ENCODE data around the gene GNB1. TPM values are rescaled to one million over a fixed set of nuclear protein-coding genes. Genes with fewer than 3 reads are reported as not detected.
A peak's percentile ranks its signal among the peaks of the same experiment; 100 is the strongest.

Gene GNB1
- total and polyA plus RNA-seq, 2 experiments from 2014 or later = 134 to 175 TPM

GRCh38 chr1:1793481-1794244 lies 97.2 kb downstream of the GNB1 start:
- H3K4me3 ChIP-seq = no peak overlapping the region
- H3K27ac ChIP-seq = no peak overlapping the region
- no peaks in the 10 kb centered on the region for H3K27me3 ChIP-seq
- no peak overlapping the region for H3K4me2 ChIP-seq
- no peaks in the 10 kb centered on the region for H3K4me1 ChIP-seq (ENCODE audit: insufficient read depth)
- H3K36me3 ChIP-seq (replicated peaks; ENCODE audit: insufficient read depth, low read depth) = no peaks in the 10 kb centered on the region
- TF ChIP-seq CTCF (IDR thresholded peaks at IDR 0.05; ENCODE audit: poor library complexity) (no peak), EZH2phosphoT487 (IDR thresholded peaks at IDR 0.05; ENCODE audit: low read depth, severe bottlenecking, unreplicated experiment) (no peak), EZH2 (IDR thresholded peaks at IDR 0.05; ENCODE audit: borderline replicate concordance) (no peak)
- H2AFZ ChIP-seq = no peak overlapping the region
- no peaks in the 10 kb centered on the region for H3K9me2 ChIP-seq (replicated peaks; ENCODE audit: insufficient read depth)
- no peak for DNase-seq (ENCODE audit: low spot score)
- H4K20me1 ChIP-seq (ENCODE audit: insufficient read depth, poor library complexity, severe bottlenecking) = peaks cover 25% of the 10 kb centered on the region
- 96% methylated on average over 17 of the region's 17 CpGs for WGBS (ENCODE audit: low lambda C conversion rate, missing lambda C conversion rate)
- no peaks in the 10 kb centered on the region for H3K9me3 ChIP-seq (ENCODE audit: low read depth)
- peaks cover 35% of the 10 kb centered on the region for H3K79me2 ChIP-seq

GRCh38 chr1:1788646-1789431 lies 102.0 kb downstream of the GNB1 start:
- peaks cover 12% of the 10 kb centered on the region for H3K79me2 ChIP-seq
- no peaks in the 10 kb centered on the region for H3K9me3 ChIP-seq (ENCODE audit: low read depth)
- no peak overlapping the region for H3K4me3 ChIP-seq
- H3K27me3 ChIP-seq = no peaks in the 10 kb centered on the region
- DNase-seq (ENCODE audit: low spot score) = peak; percentile 32
- no peak overlapping the region for H2AFZ ChIP-seq
- H3K4me1 ChIP-seq (ENCODE audit: insufficient read depth) = no peaks in the 10 kb centered on the region
- H3K27ac ChIP-seq = no peak overlapping the region
- peaks cover 11% of the 10 kb centered on the region for H4K20me1 ChIP-seq (ENCODE audit: insufficient read depth, poor library complexity, severe bottlenecking)
- no peaks in the 10 kb centered on the region for H3K9me2 ChIP-seq (replicated peaks; ENCODE audit: insufficient read depth)
- no peaks in the 10 kb centered on the region for H3K36me3 ChIP-seq (replicated peaks; ENCODE audit: insufficient read depth, low read depth)
- TF ChIP-seq EZH2 (IDR thresholded peaks at IDR 0.05; ENCODE audit: borderline replicate concordance) = no peak
- peak; percentile 41 for TF ChIP-seq CTCF (IDR thresholded peaks at IDR 0.05; ENCODE audit: poor library complexity)
- WGBS (ENCODE audit: low lambda C conversion rate, missing lambda C conversion rate) = 91% methylated on average over 25 of the region's 25 CpGs
- H3K4me2 ChIP-seq = no peak overlapping the region

- H3K36me3 ChIP-seq (replicated peaks; ENCODE audit: insufficient read depth, low read depth) = no peaks in the 10 kb centered on the region
- no peak overlapping the region for H2AFZ ChIP-seq
- H3K27ac ChIP-seq = no peak overlapping the region
- H3K4me1 ChIP-seq (ENCODE audit: insufficient read depth) = peaks cover 5% of the 10 kb centered on the region
- no peak for TF ChIP-seq EZH2 (IDR thresholded peaks at IDR 0.05; ENCODE audit: borderline replicate concordance)
- TF ChIP-seq EZH2phosphoT487 (IDR thresholded peaks at IDR 0.05; ENCODE audit: low read depth, severe bottlenecking, unreplicated experiment) = no peak
- TF ChIP-seq CTCF (IDR thresholded peaks at IDR 0.05; ENCODE audit: poor library complexity) = no peak
- H3K9me2 ChIP-seq (replicated peaks; ENCODE audit: insufficient read depth) = no peaks in the 10 kb centered on the region
- 96% methylated on average over 7 of the region's 7 CpGs for WGBS (ENCODE audit: low lambda C conversion rate, missing lambda C conversion rate)
- no peaks in the 10 kb centered on the region for H3K9me3 ChIP-seq (ENCODE audit: low read depth)
- peaks cover 7% of the 10 kb centered on the region for H4K20me1 ChIP-seq (ENCODE audit: insufficient read depth, poor library complexity, severe bottlenecking)
- no peak overlapping the region for H3K4me3 ChIP-seq
- H3K79me2 ChIP-seq = peaks cover 12% of the 10 kb centered on the region
- no peak overlapping the region for H3K4me2 ChIP-seq
- H3K27me3 ChIP-seq = no peaks in the 10 kb centered on the region
- no peak for DNase-seq (ENCODE audit: low spot score)
Observed at GRCh38 chr1:1788136-1788535, 102.8 kb downstream of the GNB1 start.
